Measurements from ENCODE around the gene FGF6.

Gene FGF6

GRCh38 chr12:4432878-4433744 lies 12.5 kb downstream of the FGF6 start:
- no peak for TF ChIP-seq MAX (IDR thresholded peaks at IDR 0.05; ENCODE audit: low read depth, low read length)
- TF ChIP-seq MYC (IDR thresholded peaks at IDR 0.05; ENCODE audit: low read depth, low read length), result no peak
- TF ChIP-seq CTCF (IDR thresholded peaks at IDR 0.05; ENCODE audit: low read depth, low read length), result no peak
- no peak for TF ChIP-seq POLR2A (IDR thresholded peaks at IDR 0.05; ENCODE audit: extremely low read depth, insufficient read length)
- no peak overlapping the region for H3K4me3 ChIP-seq (ENCODE audit: low read depth, low read length)
- peak; percentile 86 for DNase-seq (ENCODE audit: low read depth)

- TF ChIP-seq CTCF (IDR thresholded peaks at IDR 0.05; ENCODE audit: low read depth, low read length) (no peak), MYC (IDR thresholded peaks at IDR 0.05; ENCODE audit: low read depth, low read length) (no peak), POLR2A (IDR thresholded peaks at IDR 0.05; ENCODE audit: extremely low read depth, insufficient read length) (no peak), MAX (IDR thresholded peaks at IDR 0.05; ENCODE audit: low read depth, low read length) (no peak)
- no peak overlapping the region for H3K4me3 ChIP-seq (ENCODE audit: low read depth, low read length)
- no peak for DNase-seq (ENCODE audit: low read depth)
These were observed 13.7 kb downstream of the FGF6 start for GRCh38 chr12:4431866-4432265.

- no peak overlapping the region for H3K4me3 ChIP-seq (ENCODE audit: low read depth, low read length)
- DNase-seq (ENCODE audit: low read depth), result no peak
- no peak for TF ChIP-seq POLR2A (IDR thresholded peaks at IDR 0.05; ENCODE audit: extremely low read depth, insufficient read length)
- TF ChIP-seq MAX (IDR thresholded peaks at IDR 0.05; ENCODE audit: low read depth, low read length), result no peak
- TF ChIP-seq CTCF (IDR thresholded peaks at IDR 0.05; ENCODE audit: low read depth, low read length), result no peak
- no peak for TF ChIP-seq MYC (IDR thresholded peaks at IDR 0.05; ENCODE audit: low read depth, low read length)
These were observed 14.2 kb downstream of the FGF6 start for GRCh38 chr12:4431436-4431835.

GRCh38 chr12:4424422-4424821 lies 21.2 kb downstream of the FGF6 start:
- TF ChIP-seq MYC (IDR thresholded peaks at IDR 0.05; ENCODE audit: low read depth, low read length), result no peak
- no peak for TF ChIP-seq CTCF (IDR thresholded peaks at IDR 0.05; ENCODE audit: low read depth, low read length)
- TF ChIP-seq MAX (IDR thresholded peaks at IDR 0.05; ENCODE audit: low read depth, low read length), result no peak
- TF ChIP-seq POLR2A (IDR thresholded peaks at IDR 0.05; ENCODE audit: extremely low read depth, insufficient read length), result no peak
- H3K4me3 ChIP-seq (ENCODE audit: low read depth, low read length), result no peak overlapping the region

GRCh38 chr12:4423528-4424195 lies 22.0 kb downstream of the FGF6 start:
- DNase-seq (ENCODE audit: low read depth), result no peak
- no peak for TF ChIP-seq MAX (IDR thresholded peaks at IDR 0.05; ENCODE audit: low read depth, low read length)
- no peak for TF ChIP-seq POLR2A (IDR thresholded peaks at IDR 0.05; ENCODE audit: extremely low read depth, insufficient read length)
- no peak for TF ChIP-seq MYC (IDR thresholded peaks at IDR 0.05; ENCODE audit: low read depth, low read length)
- TF ChIP-seq CTCF (IDR thresholded peaks at IDR 0.05; ENCODE audit: low read depth, low read length), result no peak
- no peak overlapping the region for H3K4me3 ChIP-seq (ENCODE audit: low read depth, low read length)

More at GRCh38 chr12:4424422-4424821, 21.2 kb downstream of the FGF6 start:
- no peak for DNase-seq (ENCODE audit: low read depth)
